ENCODE data around the gene AHCTF1.

- TF ChIP-seq CTCF (IDR thresholded peaks at IDR 0.05) (no peak), EZH2 (IDR thresholded peaks at IDR 0.05) (no peak)
These were observed 126.5 kb downstream of the AHCTF1 start for GRCh38 chr1:246805135-246805716.

All from neural progenitor cell (in vitro differentiated cells).